Natural killer cell (primary cell): Measurements from ENCODE around the gene ATF4. TPM values are rescaled to one million over a fixed set of nuclear protein-coding genes. Genes with fewer than 3 reads are reported as not detected.

Experiments
- ATAC-seq, 3 donors: fragments of 150-1000 bp in 2 of 3; fragments of 200-7000 bp in 1 of 3; cut with Tn5 transposase; 1 replicate in 1 of 3; 2 replicates in 2 of 3; pipeline ENCODE4 v1.10.0; 2021; ENCODE audit warnings: mild to moderate bottlenecking in 2 of 3, moderate library complexity in 2 of 3
- DNase-seq, 2 donors: peaks; one replicate each; pipeline versions ENCODE4 v3.0.0 to v3.0.0-alpha.2; 2013 to 2021; ENCODE audit warnings: mixed read lengths in 1 of 2
- H3K27ac ChIP-seq: one replicate; pipeline ENCODE4 v1.5.1; 2013; ENCODE audit warnings: mild to moderate bottlenecking, low read length
- H3K27me3 ChIP-seq: one replicate; pipeline ENCODE4 v1.6.1; 2013; ENCODE audit warnings: low read length; ENCODE audit not compliant: control insufficient read depth, insufficient read depth
- H3K36me3 ChIP-seq: one replicate; pipeline ENCODE4 v1.6.1; 2013; ENCODE audit warnings: low read length; ENCODE audit not compliant: control insufficient read depth, insufficient read depth
- H3K4me1 ChIP-seq: one replicate; pipeline ENCODE4 v1.6.1; 2013; ENCODE audit warnings: low read length; ENCODE audit not compliant: control insufficient read depth, insufficient read depth
- H3K4me3 ChIP-seq: one replicate; pipeline ENCODE4 v1.5.1; 2013; ENCODE audit warnings: low read length
- H3K9me3 ChIP-seq: one replicate; pipeline ENCODE4 v1.6.1; 2013; ENCODE audit warnings: low read length; ENCODE audit not compliant: control insufficient read depth, insufficient read depth
- H3K27ac Mint-ChIP-seq, 2 donors: one replicate each; pipeline ENCODE4 v1.8.0; 2022; ENCODE audit warnings: mild to moderate bottlenecking in 2 of 2, mixed read lengths in 2 of 2, moderate library complexity in 1 of 2
- H3K27me3 Mint-ChIP-seq, 2 donors: one replicate each; pipeline ENCODE4 v1.8.0; 2022; ENCODE audit warnings: low read depth in 2 of 2, mixed read lengths in 2 of 2
- H3K36me3 Mint-ChIP-seq: one replicate; pipeline ENCODE4 v1.8.0; 2022; ENCODE audit warnings: mixed read lengths
- H3K4me1 Mint-ChIP-seq, 2 donors: one replicate each; pipeline ENCODE4 v1.8.0; 2022; ENCODE audit warnings: mixed read lengths in 2 of 2
- H3K4me3 Mint-ChIP-seq: one replicate; pipeline ENCODE4 v1.8.0; 2022; ENCODE audit warnings: mild to moderate bottlenecking, moderate library complexity, mixed read lengths
- H3K9me3 Mint-ChIP-seq, 2 donors: one replicate each; pipeline ENCODE4 v1.8.0; 2022; ENCODE audit warnings: mixed read lengths in 2 of 2
- WGBS: methylation state at CpG from one replicate; pipeline ENCODE4 v1.1.7; 2013; ENCODE audit warnings: missing lambda C conversion rate; ENCODE audit not compliant: insufficient coverage; 5-methylcytosine and 5-hydroxymethylcytosine counted together
- intact Hi-C: fragments of 100-400 bp; cut with micrococcal nuclease; formaldehyde crosslinking; loops from one replicate; pipeline ENCODE4 v1.14.2; 2022
- total RNA-seq, 4 donors: library from RNA; stranded (reverse); fragments of 120-200 nt in 1 of 4; gene quantifications; one replicate each; pipeline versions ENCODE4 v1.2.3 to v1.2.4, GENCODE V29; 2013 to 2022
- TF ChIP-seq, protein P1 (sequence below): fragments of 200-600 bp; IDR thresholded peaks from one replicate; pipeline ENCODE4 v1.8.0; 2022; ENCODE audit warnings: antibody characterized with exemption

Gene ATF4
- total RNA-seq, 3 donors from 2014 or later (not counting 1 experiment from before 2014, with no cell fraction given), result 235 to 242 (median 238) TPM

DNA sequence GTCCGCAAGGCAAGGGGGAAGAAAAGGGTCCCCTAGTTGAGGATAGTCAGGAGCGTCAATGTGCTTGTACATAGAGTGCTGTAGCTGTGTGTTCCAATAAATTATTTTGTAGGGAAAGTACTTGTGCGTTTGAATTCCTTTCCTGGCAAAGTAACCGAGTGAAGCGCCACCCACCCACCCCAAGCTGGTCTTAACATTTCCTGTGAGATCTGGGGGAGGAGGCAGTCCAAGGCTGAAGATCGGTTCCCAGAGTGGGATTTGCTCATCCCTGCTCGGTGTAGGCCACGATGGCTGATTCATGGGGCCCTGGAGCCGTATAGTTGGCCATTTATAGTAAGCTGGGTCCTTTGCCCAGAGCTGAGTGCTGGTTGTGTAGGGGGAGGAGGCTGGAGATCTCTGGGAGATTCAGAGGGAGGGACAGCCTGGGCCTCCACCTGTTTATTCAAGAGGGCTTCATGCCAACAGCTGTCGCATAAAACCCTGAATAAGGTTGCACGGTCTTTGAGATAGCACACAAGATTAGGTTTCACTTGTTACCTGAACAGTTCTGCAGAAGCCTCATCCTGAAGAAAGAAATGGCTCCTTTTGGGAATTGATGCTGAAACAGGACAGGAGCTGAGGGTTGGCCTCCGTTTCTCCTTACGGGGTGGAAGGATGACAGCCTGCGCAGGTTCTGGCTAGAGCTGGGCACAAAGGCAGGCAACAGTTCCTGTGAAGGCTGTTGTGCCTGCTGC, 2.4 kb downstream of the ATF4 start:
- DNase-seq (peak in 1 of 2 donors; percentile 51), ATAC-seq (no peak)
- H3K4me1 ChIP-seq, result peaks cover 68% of the 10 kb centered on the region
- no peaks in the 10 kb centered on the region for H3K27me3 ChIP-seq
- H3K27me3 Mint-ChIP-seq, result no peaks in the 10 kb centered on the region
- H3K9me3 Mint-ChIP-seq, result no peaks in the 10 kb centered on the region
- peak overlapping the region; percentile 98 for H3K4me3 Mint-ChIP-seq
- peaks cover 57 to 58% of the 10 kb centered on the region in 2 donors for H3K4me1 Mint-ChIP-seq
- H3K4me3 ChIP-seq, result no peak overlapping the region
- intact Hi-C loops, result no loop called here
- H3K9me3 ChIP-seq, result no peaks in the 10 kb centered on the region
- 46% methylated on average over 11 of the region's 14 CpGs for WGBS
- H3K27ac ChIP-seq, result no peak overlapping the region
- H3K27ac Mint-ChIP-seq, result peak overlapping the region; percentile 96 to 98
- TF ChIP-seq, protein P1, sequence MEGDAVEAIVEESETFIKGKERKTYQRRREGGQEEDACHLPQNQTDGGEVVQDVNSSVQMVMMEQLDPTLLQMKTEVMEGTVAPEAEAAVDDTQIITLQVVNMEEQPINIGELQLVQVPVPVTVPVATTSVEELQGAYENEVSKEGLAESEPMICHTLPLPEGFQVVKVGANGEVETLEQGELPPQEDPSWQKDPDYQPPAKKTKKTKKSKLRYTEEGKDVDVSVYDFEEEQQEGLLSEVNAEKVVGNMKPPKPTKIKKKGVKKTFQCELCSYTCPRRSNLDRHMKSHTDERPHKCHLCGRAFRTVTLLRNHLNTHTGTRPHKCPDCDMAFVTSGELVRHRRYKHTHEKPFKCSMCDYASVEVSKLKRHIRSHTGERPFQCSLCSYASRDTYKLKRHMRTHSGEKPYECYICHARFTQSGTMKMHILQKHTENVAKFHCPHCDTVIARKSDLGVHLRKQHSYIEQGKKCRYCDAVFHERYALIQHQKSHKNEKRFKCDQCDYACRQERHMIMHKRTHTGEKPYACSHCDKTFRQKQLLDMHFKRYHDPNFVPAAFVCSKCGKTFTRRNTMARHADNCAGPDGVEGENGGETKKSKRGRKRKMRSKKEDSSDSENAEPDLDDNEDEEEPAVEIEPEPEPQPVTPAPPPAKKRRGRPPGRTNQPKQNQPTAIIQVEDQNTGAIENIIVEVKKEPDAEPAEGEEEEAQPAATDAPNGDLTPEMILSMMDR, result no peak
- no peaks in the 10 kb centered on the region for H3K36me3 Mint-ChIP-seq
- H3K36me3 ChIP-seq, result peaks cover 39% of the 10 kb centered on the region

DNA sequence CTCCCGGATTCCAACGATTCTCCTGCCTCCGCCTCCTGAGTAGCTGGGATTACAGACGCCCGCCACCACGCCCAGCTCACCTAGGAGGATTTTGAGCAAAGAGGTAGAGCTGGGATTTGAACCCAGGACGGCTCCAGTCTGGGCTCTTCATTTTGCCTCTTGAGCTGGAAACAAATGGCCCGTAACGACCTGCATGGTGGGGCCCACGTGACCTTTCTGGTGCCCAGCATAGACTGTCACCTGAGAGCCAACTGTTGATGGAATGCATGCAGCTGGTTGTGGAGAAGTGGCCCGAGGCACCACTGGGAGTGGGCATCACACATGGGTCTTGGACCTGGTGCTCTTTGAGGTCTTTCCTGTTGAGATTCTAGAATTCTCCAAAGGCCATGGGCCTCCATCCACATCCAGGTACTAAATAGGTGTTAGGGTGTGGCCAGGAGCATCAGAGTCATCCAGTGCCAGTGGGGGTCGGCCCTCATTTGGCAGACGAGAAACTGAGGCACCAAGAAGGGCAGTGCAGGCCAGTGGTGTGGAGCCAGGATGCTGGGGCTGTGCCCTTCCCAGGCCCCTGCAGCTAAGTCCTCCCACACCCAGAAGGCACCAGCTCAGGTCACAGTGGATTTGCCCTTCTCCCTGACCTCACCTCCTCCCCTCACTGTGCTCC, 3.9 kb downstream of the ATF4 start:
- peaks cover 79% of the 10 kb centered on the region for H3K4me1 ChIP-seq
- H3K36me3 ChIP-seq, result peaks cover 51% of the 10 kb centered on the region
- Mint-ChIP-seq H3K27ac (peak overlapping the region; percentile 73 to 79), H3K4me1 (peaks cover 66 to 68% of the 10 kb centered on the region in 2 donors), H3K9me3 (no peaks in the 10 kb centered on the region), H3K27me3 (no peaks in the 10 kb centered on the region), H3K36me3 (no peaks in the 10 kb centered on the region), H3K4me3 (no peak overlapping the region)
- TF ChIP-seq, protein P1, result no peak
- H3K4me3 ChIP-seq, result no peak overlapping the region
- H3K27me3 ChIP-seq, result no peaks in the 10 kb centered on the region
- WGBS, result 86% methylated on average over 13 of the region's 13 CpGs
- no peak for DNase-seq
- no peaks in the 10 kb centered on the region for H3K9me3 ChIP-seq
- ATAC-seq, result no peak
- H3K27ac ChIP-seq, result no peak overlapping the region
- intact Hi-C loops, result no loop called here

DNA sequence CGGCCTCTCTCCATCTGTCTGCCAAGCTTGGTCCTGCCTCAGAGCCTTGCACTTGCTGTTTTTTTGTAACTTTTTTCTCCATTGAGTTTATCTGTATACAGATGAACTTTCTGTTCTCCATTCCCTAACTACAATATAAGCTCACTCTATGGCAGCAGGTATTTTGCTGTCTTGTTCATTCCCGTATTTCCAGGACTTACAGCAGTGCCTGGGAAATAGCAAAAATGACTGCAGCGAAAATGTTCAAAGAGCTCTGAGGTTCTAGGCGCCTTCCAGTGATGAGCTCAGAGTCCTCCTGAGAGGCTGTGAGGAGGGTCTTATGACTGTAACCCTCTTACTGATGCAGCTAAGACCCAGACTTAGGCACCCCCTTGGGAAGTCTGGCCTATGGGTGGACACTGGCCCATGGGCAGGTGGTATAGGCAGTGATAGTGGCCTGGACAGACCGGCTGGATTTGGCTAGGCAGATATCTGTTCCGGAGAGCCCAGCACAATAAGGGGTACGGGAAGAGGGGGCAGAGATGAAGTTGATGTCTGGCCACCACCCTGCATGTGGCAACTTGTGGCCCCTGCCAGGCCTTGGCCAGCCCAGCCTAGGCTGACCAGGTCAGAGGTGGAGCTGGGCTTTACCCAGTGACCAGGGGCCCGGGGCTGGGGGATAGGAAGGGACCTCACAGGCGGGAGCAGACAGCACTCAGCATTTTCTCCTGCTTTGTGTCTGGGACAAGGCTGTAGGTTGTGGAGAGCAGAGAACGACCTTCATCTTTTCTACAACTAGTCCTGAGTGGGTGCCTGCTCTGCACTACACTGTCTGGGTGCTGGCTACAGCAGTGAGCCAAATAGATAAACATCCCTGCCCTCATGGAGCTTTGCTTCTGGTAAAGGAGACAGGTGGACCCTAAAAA, 4.6 kb downstream of the ATF4 start:
- 89% methylated on average over 10 of the region's 10 CpGs for WGBS
- intact Hi-C loops, result no loop called here
- H3K9me3 Mint-ChIP-seq, result no peaks in the 10 kb centered on the region
- no peak for ATAC-seq
- H3K4me3 Mint-ChIP-seq, result peak overlapping the region; percentile 51
- no peak for DNase-seq
- Histone ChIP-seq H3K9me3 (no peaks in the 10 kb centered on the region), H3K4me3 (no peak overlapping the region), H3K36me3 (peaks cover 59% of the 10 kb centered on the region), H3K27me3 (no peaks in the 10 kb centered on the region), H3K4me1 (peaks cover 82% of the 10 kb centered on the region), H3K27ac (no peak overlapping the region)
- H3K4me1 Mint-ChIP-seq, result peaks cover 67 to 71% of the 10 kb centered on the region in 2 donors
- TF ChIP-seq, protein P1, result no peak
- no peaks in the 10 kb centered on the region for H3K27me3 Mint-ChIP-seq
- H3K36me3 Mint-ChIP-seq, result no peaks in the 10 kb centered on the region
- peak overlapping the region; percentile 73 to 79 for H3K27ac Mint-ChIP-seq
